Suprapubic skin (tissue), 4 donors: ENCODE measurements around the gene VAMP7. TPM values are rescaled to one million over a fixed set of nuclear protein-coding genes. Genes with fewer than 3 reads are reported as not detected.
"Not testable (repeated sequence)": the region's sequence is repeated elsewhere in the genome, so short reads cannot be mapped to it uniquely, and the experiment has no call there.

Experiments
- DNase-seq, 2 donors: peaks; one replicate each; pipeline ENCODE4 v3.0.0-alpha.2; 2019; ENCODE audit warnings: low spot score in 2 of 2
- H3K27ac ChIP-seq: fragments of 200-600 bp; sonication (generic); one replicate; pipeline ENCODE4 v1.5.1; 2019
- H3K27me3 ChIP-seq: fragments of 200-600 bp; sonication (generic); one replicate; pipeline ENCODE4 v1.5.1; 2019
- H3K36me3 ChIP-seq: fragments of 200-600 bp; sonication (generic); one replicate; pipeline ENCODE4 v1.5.1; 2019
- H3K4me1 ChIP-seq: fragments of 200-600 bp; sonication (generic); one replicate; pipeline ENCODE4 v1.5.1; 2019
- H3K4me3 ChIP-seq: fragments of 200-600 bp; sonication (generic); one replicate; pipeline ENCODE4 v1.5.1; 2019; ENCODE audit warnings: mild to moderate bottlenecking
- H3K9me3 ChIP-seq: fragments of 200-600 bp; sonication (generic); one replicate; pipeline ENCODE4 v1.5.1; 2019
- CTCF ChIP-seq, 2 donors: fragments of 200-600 bp in 1 of 2; fragments of 450-650 bp in 1 of 2; sonication (generic) in 1 of 2; IDR thresholded peaks; one replicate each; pipeline ENCODE4 v1.5.1; 2016 to 2019; ENCODE audit warnings: antibody characterized with exemption in 2 of 2, mild to moderate bottlenecking in 1 of 2, moderate library complexity in 1 of 2
- EP300 ChIP-seq: sonication (generic); formaldehyde crosslinking; IDR thresholded peaks from one replicate; pipeline ENCODE4 v1.6.1; 2017; ENCODE audit warnings: antibody characterized with exemption
- POLR2A ChIP-seq, 2 donors: fragments of 450-650 bp; IDR thresholded peaks; one replicate each; pipeline ENCODE4 v1.6.1; 2017; ENCODE audit warnings: antibody characterized with exemption in 2 of 2, mild to moderate bottlenecking in 2 of 2, moderate library complexity in 2 of 2
- POLR2AphosphoS5 ChIP-seq, 3 donors: sonication (generic); formaldehyde crosslinking; IDR thresholded peaks; one replicate each; pipeline ENCODE4 v1.6.1; 2017; ENCODE audit warnings: antibody characterized with exemption in 3 of 3
- WGBS: methylation state at CpG from one replicate; pipeline ENCODE4 v1.1.5; 2018; 5-methylcytosine and 5-hydroxymethylcytosine counted together
- total RNA-seq, 4 donors: library from RNA; depleted of rRNA; stranded (reverse); fragments of >200 nt; gene quantifications; one replicate each; pipeline ENCODE4 v1.1.0, GENCODE V29; 2016

Gene VAMP7
- total RNA-seq, 4 donors from 2014 or later = 16.1 to 29.8 (median 21.1) TPM

DNA sequence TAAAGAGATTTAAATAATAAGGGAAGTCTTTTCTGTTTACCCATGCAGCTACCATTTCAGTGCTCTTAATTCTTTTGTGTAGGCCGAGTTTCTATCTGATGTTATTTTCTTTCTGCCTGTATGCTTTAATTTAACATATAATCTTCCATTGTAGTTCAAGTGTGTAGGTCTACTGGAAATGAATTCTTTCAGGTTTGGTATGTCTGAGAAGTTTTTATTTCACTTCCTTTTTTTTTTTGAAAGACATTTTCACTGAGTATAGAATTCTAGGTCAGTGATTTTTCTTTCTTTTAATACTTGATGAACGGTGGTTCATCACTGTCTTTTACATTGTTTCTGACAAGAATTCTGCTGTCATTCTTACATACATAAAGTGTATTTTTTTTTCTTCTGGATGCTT, 42.1 kb downstream of the VAMP7 start:
- no peaks in the 10 kb centered on the region for H3K27me3 ChIP-seq
- H3K4me3 ChIP-seq = no peak overlapping the region
- no peaks in the 10 kb centered on the region for H3K9me3 ChIP-seq
- H3K4me1 ChIP-seq = no peaks in the 10 kb centered on the region
- H3K27ac ChIP-seq = no peak overlapping the region
- 91% methylated on average over 2 of the region's 2 CpGs for WGBS
- DNase-seq = no peak
- peaks cover 26% of the 10 kb centered on the region for H3K36me3 ChIP-seq
- no peak for TF ChIP-seq POLR2AphosphoS5 (IDR thresholded peaks at IDR 0.05)
- TF ChIP-seq POLR2A (IDR thresholded peaks at IDR 0.05) = no peak
- no peak for TF ChIP-seq CTCF (IDR thresholded peaks at IDR 0.05)
- no peak for TF ChIP-seq EP300

DNA sequence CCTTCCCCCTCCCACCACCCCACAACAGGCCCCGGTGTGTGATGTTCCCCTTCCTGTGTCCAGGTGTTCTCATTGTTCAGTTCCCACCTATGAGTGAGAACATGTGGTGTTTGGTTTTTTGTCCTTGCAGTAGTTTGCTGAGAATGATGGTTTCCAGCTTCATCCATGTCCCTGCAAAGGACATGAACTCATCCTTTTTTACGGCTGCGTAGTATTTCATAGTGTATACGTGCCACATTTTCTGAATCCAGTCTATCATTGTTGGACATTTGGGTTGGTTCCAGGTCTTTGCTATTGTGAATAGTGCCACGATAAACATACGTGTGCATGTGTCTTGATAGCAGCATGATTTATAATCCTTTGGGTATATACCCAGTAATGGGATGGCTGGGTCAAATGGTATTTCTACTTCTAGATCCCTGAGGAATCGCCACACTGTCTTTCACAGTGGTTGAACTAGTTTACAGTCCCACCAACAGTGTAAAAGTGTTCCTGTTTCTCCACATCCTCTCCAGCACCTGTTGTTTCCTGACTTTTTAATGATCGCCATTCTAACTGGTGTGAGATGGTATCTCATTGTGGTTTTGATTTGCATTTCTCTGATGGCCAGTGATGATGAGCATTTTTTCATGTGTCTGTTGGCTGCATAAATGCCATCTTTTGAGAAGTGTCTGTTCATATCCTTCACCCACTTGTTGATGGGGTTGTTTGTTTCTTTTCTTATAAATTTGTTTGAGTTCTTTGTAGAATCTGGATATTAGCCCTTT, 49.9 kb downstream of the VAMP7 start:
- not testable (repeated sequence) for H3K27ac ChIP-seq, H3K27me3 ChIP-seq, H3K4me1 ChIP-seq, H3K4me3 ChIP-seq, DNase-seq, H3K9me3 ChIP-seq
- 95% methylated on average over 7 of the region's 8 CpGs for WGBS
- H3K36me3 ChIP-seq = peaks cover 22% of the 10 kb centered on the region

GRCh38 chrX:155938132-155938531, 57.0 kb downstream of the VAMP7 start:
- no peak overlapping the region for H3K27ac ChIP-seq
- TF ChIP-seq CTCF (IDR thresholded peaks at IDR 0.05) (no peak), POLR2A (IDR thresholded peaks at IDR 0.05) (no peak), POLR2AphosphoS5 (IDR thresholded peaks at IDR 0.05) (no peak), EP300 (no peak)
- H3K9me3 ChIP-seq = no peaks in the 10 kb centered on the region
- no peaks in the 10 kb centered on the region for H3K27me3 ChIP-seq
- H3K4me3 ChIP-seq = no peak overlapping the region
- peaks cover 14% of the 10 kb centered on the region for H3K36me3 ChIP-seq
- no peak for DNase-seq
- H3K4me1 ChIP-seq = no peaks in the 10 kb centered on the region

DNA sequence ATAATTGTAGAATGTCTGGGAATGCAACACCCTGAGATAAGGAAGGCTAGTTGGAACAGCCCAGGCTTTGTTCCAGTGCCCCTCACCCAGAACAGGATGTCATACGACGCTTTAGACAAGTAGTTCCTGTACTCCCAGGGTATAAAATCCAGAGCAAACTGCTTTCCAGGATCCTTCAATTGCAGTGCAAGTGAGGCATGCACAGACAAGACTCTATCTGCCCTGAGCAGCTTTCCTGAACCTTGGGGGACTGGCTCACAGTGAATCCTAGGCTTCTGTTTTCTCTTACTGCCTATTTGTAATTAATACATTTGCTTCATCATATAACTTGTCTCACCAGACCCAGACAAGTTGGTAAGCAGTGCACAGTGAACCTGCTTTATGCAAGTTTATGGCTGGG, 68.0 kb downstream of the VAMP7 start:
- Histone ChIP-seq H3K4me1 (no peaks in the 10 kb centered on the region), H3K27ac (no peak overlapping the region), H3K4me3 (no peak overlapping the region), H3K27me3 (no peaks in the 10 kb centered on the region), H3K9me3 (no peaks in the 10 kb centered on the region), H3K36me3 (no peaks in the 10 kb centered on the region)
- TF ChIP-seq POLR2A (IDR thresholded peaks at IDR 0.05) (no peak), CTCF (IDR thresholded peaks at IDR 0.05) (no peak), POLR2AphosphoS5 (IDR thresholded peaks at IDR 0.05) (no peak), EP300 (no peak)
- WGBS = 56% methylated on average over 2 of the region's 2 CpGs
- DNase-seq = no peak

DNA sequence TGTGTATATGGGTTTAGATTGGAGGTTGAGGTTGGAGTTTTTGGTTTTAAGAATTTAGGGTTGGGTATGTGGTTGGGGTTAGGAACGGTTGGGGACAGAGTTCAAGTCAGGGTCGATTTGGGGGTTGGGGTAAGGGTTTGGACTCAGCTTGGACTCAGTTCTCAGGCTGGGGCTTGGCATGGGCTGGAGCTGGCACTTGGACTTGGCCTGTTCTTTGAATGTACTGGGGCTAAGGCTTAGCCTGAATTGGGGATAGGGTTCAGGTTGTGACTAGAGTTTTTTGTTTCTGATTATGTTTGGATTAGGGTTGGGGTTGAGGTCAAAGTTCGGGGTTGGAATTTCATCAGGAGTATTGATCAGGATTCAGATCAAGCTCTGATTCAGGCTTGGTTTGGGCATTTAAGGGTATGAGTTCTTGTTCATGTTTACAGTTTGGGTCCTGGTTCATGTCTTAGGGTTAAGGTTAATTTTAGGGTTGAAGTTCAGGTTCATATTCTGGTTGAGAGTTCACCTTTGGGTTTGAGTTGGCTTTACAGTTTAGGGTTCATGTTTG, 70.2 kb downstream of the VAMP7 start:
- Histone ChIP-seq H3K4me1 (no peaks in the 10 kb centered on the region), H3K27ac (no peak overlapping the region), H3K36me3 (no peaks in the 10 kb centered on the region), H3K9me3 (no peaks in the 10 kb centered on the region), H3K4me3 (no peak overlapping the region), H3K27me3 (no peaks in the 10 kb centered on the region)
- no peak for DNase-seq
- TF ChIP-seq POLR2AphosphoS5 (IDR thresholded peaks at IDR 0.05) (no peak), EP300 (no peak), POLR2A (IDR thresholded peaks at IDR 0.05) (no peak), CTCF (IDR thresholded peaks at IDR 0.05) (no peak)
- WGBS = 74% methylated on average over 3 of the region's 3 CpGs
